Right hindlimb (tissue), 1 donor: ENCODE measurements around the gene TPRG1L.

Experiments used
- DNase-seq: peaks from one replicate; pipeline ENCODE4 v3.0.0-alpha.2; 2018

The TPRG1L gene

GRCh38 chr1:3668585-3669300 is 43.9 kb downstream of the TPRG1L start:
- DNase-seq = peak; percentile 57

GRCh38 chr1:3669421-3669821 is 44.6 kb downstream of the TPRG1L start:
- DNase-seq = peak; percentile 15

DNA sequence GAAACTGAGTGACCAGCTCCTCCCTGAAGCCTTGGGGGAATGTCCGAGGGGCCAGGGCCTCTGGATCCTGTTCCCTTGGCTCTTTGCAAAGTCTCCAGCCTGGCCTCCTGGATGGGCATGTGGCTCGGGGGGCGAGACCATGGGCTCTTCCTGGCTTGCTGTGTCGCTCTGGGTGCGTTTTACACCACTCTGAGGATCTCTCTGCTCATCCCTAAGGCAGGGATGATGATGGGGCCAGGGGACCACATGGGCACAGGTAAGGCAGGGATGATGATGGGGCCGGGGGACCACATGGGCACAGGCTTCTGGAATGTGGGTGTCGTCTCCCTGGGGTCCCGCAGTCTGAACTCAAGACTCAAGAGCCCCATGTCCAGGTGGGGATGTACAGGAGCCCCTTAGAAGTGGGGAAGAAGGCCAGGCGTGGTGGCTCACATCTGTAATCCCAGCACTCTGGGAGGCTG is 45.2 kb downstream of the TPRG1L start:
- peak; percentile 4 for DNase-seq

GRCh38 chr1:3670823-3671265 is 46.0 kb downstream of the TPRG1L start:
- DNase-seq = peak; percentile 9

GRCh38 chr1:3671371-3672180 is 46.8 kb downstream of the TPRG1L start:
- peak; percentile 21 for DNase-seq

- DNase-seq = peak; percentile 11
Observed at GRCh38 chr1:3672231-3672970, 47.6 kb downstream of the TPRG1L start.

- DNase-seq = peak; percentile 5
Observed at GRCh38 chr1:3672971-3673361, 48.2 kb downstream of the TPRG1L start.

- DNase-seq = no peak
Observed at GRCh38 chr1:3673381-3674099, 48.7 kb downstream of the TPRG1L start.

DNA sequence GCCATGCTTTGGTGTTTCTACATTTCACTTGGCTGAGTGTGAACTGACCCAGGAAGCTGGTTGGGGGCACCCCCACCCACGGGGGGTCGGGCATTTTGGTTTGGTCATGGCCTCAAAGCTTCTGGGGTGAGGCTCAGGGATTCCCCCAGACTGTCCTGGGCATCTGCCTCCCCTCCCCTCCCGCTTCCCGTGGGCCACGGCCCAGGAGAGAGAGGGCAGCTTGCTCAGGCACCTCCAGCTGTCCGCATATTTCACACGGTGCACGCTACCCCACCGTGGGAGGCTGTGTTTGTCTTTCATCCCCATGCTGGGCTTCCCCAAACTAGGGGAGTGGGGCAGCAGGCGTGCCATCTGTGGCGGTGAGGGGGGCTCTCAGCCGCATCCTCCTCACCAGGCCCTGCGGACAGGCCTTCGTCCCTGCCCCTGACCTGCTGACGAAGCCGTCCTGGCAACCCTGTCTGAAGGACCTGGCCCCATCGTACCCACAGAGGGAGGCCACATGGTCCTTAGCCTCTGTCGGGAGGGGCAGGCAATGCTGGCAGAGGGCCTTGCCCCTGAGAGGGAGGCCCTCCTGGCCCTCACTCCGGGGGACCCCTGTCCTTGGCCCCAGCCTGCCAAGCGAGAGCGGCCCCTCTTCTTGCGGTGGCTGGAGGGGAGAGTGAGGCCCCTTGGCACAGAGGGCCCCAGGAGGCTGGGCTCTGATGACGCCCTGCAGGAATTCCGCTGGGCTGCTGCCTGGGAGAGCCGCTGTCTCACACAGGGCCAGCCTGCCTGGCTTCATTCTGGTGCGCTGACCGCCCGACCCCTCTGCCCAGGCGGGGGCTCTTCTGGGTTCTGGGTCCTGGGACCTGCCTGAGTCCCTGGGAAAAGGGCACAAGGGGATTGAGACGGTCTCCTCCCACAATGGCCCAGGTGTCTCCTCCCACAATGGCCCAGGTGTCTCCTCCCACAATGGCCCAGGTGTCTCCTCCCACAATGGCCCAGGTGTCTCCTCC is 49.6 kb downstream of the TPRG1L start:
- DNase-seq = no peak

GRCh38 chr1:3675436-3675835 is 50.6 kb downstream of the TPRG1L start:
- DNase-seq = no peak

DNA sequence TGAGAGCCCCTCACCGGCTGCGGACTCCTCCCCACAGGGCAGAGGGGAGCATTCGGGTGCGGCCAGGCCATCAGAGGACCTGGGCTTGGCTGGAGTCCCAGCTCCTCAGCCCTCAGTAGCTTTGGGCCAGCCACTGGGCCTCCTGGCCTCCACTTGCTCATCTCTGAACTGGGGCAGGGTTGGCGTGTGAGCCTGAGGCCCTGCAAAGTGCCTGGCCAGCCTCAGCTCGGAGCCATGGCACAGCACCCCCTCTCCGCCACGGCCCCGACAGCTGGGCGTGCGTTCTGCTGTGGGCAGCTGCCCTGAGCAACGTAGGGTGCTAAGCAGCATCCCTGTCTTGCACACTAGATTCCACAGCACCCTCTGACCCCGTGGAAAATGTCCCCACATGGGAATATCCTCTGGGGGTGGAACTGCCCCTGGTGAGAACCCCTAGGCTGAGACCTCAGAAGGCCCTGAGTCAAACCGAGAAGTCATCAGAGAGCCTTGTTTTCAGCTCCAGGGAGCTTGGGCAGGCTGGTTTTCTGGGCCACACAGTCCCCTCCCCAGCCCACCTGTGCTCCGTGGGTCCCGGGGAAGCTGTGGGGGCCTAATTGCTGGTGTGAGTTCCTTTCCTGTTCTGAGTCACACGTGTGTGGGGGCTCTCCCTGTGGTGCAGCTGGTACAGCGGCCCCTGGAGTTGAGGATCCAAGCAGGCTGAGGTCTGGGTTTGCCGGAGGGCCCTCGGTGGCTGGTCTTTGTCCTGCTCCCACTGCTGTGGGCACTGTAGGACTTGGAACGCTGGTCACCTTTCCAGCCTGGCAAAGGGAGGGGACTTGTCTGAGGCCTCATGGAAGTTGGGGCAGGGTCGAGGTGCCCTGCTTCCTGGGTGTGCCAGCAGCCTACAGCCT is 52.0 kb downstream of the TPRG1L start:
- no peak for DNase-seq

- DNase-seq = no peak
Observed at GRCh38 chr1:3677484-3677883, 52.7 kb downstream of the TPRG1L start.

GRCh38 chr1:3678361-3679097 is 53.7 kb downstream of the TPRG1L start:
- DNase-seq = no peak

GRCh38 chr1:3679098-3679555 is 54.3 kb downstream of the TPRG1L start:
- no peak for DNase-seq
